Myocyte (in vitro differentiated cells): ENCODE results near the gene PGBD4. TPM values are rescaled to one million over a fixed set of nuclear protein-coding genes. Genes with fewer than 3 reads are reported as not detected.
"Not testable (repeated sequence)": the region's sequence is repeated elsewhere in the genome, so short reads cannot be mapped to it uniquely, and the experiment has no call there.

Experiments
- DNase-seq: peaks from one replicate; pipeline ENCODE4 v3.0.0-alpha.2; 2012; ENCODE audit warnings: low read depth
- total RNA-seq: library from RNA; depleted of rRNA; stranded (reverse); fragments of >200 nt; gene quantifications from 2 replicates; pipeline ENCODE4 v1.2.3, GENCODE V29; 2014

PGBD4 gene
- total RNA-seq, 1 donor from 2014 or later: 3.6 TPM

DNA sequence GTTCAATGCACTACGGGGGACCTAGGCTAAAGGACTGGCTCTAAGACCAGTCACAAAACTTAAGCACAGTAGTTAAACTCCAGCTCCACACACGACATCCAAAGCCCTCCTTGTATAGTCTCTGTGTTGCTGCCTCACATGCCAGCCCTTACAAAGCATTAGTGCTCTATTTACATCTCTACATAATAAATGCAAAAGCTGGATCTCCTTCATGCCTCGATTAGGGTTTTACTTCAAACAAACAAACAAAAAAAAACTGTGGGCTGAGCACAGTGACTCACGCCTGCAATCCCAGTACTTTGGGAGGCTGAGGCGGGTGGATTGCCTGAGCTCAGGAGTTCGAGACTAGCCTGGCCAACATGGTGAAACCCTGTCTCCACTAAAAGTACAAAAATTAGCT is 9.6 kb downstream of the PGBD4 start:
- DNase-seq: no peak

DNA sequence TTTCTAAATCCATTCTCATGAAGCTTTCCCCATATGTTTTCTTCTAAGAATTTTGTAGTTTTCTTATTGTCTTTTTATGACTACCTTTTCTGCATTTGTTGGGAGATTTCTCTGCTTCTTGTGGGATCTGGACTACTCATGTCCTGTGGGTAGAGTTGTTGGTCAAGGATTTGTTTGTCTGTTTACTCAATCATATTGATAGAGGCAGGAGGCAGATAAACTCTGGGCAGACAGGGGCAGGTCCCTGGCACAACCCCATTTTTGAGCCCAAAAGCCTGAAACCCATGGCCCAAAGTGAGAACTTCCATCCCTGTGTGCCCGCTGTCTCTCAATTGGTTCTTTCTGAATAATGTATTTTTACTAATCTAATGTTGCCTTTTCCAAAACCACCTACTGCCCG is 12.3 kb downstream of the PGBD4 start:
- no peak for DNase-seq

DNA sequence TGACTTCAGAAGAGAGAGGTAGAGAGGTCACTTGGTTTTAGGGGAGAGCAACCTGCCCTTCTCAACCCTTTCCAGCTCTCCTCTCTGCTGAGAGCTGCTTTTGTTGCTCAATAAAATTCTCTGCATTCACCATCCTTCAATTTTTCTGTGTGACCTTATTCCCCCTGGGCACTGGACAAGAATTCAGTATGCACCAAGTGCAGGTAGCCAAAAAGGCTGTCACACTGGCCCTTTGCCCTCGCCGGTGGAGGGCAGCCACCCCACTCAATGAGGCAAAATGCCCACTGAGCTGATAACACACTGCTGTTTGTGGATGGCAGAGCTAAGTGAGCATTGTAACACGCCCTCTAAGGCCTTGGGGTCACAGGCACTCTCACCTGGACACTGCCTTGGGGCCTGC is 12.9 kb downstream of the PGBD4 start:
- DNase-seq: no peak

DNA sequence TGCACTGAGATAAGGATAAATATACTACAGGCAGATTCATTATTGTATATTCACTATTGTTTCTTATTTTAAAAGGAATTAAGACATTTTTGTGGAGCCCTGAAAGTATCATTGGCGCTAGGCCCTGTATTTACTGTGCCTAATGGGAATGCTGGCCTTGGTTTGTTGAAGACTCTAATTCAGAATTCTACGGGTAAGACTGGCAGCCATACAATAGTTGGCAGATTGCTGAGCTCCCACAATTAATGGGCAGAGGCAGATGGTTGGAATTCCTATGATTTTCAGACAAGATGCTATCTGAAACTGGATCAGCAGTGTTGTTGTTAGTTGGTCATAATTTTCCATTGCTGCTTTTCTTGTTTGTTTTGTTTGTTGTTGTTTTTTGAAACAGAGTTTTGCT is 14.7 kb downstream of the PGBD4 start:
- DNase-seq: peak; percentile 71

DNA sequence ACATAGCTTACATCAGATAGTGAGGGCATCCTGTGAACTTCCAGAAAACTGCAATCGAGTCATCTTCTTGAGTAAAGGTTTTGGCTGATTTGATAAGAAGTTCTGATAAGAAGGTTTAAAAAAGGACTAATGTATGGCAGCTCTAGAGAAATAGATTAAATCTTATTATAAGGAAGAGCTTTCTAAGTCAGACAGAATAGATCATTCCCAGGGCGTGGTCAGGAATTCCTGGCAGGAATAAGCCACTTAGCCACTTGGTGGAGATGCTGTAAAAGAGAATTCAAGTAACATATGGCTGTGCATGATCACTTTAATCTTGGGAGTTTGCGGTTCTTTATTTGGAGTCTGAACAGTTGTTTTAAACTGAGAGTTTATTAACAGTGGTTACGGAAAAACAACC is 17.4 kb downstream of the PGBD4 start:
- DNase-seq: peak; percentile 67

DNA sequence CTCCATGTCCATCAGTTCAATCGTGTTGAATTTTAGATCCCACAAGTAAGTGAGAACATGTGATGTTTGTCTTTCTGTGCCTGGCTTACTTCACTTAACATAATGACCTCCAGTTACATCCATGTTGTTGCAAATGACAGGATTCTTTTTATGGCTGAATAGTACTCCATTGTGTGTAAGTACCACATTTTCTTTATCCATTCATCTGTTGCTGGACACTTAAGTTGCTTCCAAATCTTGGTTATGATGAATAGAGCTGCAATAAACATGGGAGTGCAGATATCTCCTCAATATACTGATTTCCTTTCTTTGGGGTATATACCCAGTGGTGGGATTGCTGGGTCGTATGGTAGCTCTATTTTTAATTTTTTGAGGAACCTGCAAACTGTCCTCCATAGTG is 18.5 kb downstream of the PGBD4 start:
- not testable (repeated sequence) for DNase-seq

DNA sequence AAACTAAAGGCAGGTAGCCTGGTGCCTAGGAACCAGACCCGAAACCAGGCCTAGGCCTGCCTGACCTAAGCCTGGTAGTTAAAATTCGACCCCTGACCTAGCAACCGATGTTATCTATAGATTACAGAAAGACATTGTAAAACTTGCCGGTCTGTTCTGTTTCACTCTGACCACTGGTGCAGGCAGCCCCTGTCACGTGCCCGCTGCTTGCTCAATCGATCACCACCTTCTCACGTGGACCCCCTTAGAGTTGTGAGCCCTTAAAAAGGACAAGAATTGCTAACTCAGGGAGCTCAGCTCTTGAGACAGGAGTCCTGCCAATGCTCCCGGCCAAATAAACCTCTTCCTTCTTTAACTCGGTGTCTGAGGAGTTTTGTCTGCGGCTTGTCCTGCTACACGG is 19.9 kb downstream of the PGBD4 start:
- not testable (repeated sequence) for DNase-seq

DNA sequence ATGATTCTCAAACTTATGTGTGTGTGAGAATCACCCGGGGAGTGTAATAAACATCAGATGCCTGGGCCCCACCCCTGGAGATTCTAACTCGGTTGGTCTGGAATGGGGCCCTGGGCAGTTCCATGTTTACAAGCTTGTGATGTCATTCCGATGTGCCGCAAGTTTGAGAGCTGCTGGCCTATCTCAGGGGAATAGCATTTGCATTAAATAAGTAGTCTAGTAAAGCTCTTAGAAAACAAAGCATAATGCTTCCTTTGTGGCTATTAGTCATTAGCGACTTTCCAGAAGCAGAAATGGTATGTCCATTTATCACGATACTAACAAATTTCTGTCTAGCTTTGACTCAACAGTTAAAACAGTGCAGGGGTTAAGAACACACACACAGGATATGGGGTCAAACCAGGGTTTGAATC is 20.9 kb downstream of the PGBD4 start:
- DNase-seq: peak; percentile 73

DNA sequence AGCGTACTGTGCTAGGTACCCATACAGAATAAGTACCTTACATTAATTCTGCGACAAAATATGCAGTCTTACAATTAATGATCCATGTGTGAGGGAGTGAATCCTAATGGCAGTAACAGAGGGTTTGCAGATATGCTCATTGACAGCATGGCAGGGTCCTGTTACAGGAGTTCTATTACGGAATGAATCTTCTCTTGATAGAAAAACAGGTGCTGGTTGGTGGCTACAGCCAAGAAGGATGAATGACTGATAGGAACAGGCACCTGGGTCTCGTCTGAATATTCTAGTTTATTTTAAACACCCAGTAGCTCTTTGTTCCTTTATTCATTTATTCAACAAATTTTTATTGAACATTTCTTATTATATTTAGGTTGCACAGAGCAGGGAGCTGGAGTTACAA is 22.8 kb downstream of the PGBD4 start:
- DNase-seq: peak; percentile 75

DNA sequence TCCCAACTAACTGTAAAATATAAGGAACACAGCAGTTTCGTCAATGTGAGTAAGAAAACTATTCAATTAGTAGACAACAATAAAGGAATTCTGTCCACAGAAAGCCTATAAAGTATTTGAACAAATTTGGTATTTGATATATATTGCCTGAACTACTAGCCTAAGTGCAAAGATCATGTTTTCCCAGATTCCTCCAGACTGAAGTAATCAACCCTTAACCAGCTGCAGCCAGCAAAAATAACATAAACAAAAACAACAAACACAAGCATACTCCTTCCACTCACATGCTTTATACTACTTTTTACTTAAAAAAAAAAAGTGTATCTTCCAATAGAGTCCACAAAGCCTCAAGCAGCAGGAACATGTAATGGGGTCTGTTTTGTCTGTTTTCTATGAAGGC is 24.1 kb downstream of the PGBD4 start:
- no peak for DNase-seq

DNA sequence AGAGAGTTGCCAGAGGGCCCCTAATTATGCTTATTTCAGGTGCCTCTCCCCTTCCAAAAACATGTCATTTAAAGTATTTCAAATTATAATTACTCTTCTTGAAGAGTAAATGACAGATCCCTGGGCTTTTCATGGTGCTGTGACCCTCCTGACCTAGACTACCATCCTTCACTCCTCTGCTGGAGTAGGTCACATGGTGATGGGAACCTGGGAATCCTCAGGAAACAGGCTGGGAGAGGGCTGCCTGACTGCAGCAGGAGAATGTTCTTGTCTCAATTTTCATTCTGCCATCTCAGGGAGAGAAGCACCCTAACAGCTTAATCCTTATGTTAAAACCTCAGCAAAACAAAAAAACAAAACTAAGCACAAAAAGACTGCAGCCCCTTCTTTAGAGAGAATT is 24.6 kb downstream of the PGBD4 start:
- no peak for DNase-seq

DNA sequence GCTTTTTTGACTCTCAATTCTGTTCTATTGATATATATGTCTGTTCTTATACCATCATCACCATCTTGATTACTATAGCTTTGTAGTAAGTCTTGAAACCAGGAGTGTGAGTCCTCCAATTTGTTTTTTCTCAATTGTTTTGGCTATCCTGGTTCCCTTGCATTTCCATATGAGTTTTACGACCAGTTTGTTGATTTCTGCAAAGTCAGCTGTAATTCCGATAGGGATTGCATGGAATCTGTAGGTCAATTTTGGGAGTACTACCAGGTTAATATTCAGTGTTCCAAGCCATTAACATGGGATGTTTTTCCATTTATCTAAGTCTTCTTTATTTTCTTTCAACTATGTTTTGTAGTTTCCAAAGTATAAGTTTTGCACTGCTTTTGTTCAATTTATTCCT is 27.0 kb downstream of the PGBD4 start:
- no peak for DNase-seq

DNA sequence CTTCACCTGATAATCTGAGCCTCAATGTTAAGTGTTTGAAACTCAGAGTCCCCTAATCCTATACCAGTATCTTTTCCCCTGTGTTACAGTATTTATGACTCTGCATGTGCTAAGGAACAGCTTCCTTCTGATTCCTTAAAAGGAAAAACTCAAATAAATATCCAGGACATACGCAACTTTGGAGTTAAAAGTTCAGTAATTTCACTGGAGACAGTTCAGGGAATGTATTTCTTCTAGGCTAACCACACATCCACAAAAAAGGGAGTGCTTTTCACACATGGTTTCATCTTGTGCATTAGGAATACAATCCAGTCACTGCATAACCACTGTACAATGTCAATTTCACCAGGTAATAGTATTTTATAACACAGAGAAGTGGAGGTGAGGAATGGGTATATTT is 31.0 kb downstream of the PGBD4 start:
- no peak for DNase-seq

DNA sequence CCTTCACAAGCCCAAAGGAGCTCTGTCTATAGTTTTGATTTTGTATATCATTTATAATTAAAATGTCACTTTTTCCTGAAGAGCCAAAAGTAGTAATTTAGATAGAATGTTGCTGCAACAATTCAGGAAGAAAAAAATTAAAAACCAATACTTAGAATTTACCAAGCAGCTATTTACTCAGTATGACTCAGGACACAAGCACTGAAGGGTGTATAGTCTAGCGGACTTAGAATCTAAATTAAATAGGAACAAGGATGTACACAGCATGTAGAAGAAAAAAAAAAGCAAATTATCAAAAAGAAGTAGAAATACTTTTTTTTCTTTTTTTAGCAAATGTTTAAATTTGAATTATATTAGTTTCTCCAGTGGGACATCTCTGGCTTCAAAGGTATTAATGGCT is 31.6 kb downstream of the PGBD4 start:
- no peak for DNase-seq

DNA sequence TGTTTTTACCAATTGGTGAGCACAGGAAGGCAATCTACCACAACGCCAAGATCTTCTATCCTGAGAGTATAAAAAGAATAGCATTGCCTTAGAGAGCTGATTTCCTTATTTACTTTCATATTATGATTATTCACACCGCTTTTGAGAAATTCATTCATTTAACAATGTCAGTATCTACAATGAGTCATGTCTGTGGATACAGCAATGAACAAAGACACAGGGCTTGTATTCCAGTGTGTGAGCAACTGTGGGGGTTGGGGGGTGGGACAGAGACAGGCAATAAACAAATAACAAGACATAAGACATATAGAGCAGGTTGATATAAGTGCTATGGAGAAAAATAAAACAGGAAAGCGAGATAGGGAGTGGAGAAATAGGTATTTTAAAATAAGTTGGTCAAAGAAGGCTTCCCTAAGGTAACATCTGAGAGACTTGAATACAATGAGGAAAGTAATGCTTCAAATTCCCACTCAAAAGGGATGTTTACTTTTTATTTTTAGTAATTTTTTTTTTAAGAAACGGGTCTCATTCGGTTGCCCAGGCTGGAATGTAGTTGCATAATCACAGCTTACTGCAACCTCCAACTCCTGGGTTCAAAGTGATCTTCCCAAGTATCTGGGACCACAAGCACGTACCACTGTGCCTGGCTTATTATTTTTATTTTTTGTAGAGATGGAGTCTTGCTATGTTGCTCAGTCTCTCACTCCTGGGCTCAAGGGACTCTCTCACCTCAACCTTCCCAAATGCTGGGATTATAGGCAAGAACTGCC is 45.7 kb downstream of the PGBD4 start:
- no peak for DNase-seq

DNA sequence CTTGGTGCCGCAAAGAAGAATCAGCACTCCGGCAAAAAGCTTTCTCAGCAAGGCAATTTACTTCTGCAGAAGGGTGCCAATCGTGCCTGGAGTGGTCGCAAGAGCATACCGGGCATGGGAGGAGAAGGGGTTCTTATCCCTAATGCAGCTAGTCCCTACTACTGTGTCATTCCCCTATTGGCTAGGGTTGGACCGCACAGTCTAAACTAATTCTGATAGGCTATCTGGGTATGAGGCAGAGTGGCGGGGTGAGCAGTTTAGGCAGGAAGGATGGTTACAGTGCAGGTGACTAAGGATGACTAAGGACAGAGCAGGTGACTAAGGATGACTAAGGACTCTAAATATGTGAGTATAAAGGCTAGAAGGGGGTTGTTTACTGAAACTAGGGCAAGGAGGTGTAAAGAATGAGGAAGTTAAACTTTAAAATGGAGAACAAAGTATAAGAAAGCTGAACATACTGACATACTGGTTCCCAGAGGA is 52.9 kb downstream of the PGBD4 start:
- no peak for DNase-seq

DNA sequence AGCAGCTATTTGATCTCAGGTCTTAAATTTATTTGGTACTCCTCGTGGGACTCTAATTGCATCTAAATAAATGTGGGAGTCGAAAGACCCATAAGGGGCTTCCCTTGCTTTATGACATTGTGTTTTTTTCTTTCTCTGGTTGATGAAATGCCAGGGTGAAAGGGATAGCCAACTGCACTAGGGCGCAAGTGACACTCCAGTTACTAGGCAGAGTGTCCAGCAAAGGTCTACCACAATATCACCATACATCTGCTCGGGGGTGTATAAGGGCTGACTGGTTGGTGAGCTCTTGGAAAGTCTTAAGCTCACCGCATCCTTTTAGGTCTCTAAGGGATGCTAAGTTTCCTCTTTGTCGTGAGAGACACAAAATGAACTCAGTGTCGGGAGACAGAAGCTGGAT is 54.0 kb downstream of the PGBD4 start:
- no peak for DNase-seq

Other genes with a start within 250 kb of the PGBD4 start
- 0.05 TPM in 1 of 2 replicates, not detected in the other for gene CHRM5, start 133.6 kb upstream of the PGBD4 start, total RNA-seq
- gene AVEN, start 62.9 kb upstream of the PGBD4 start, total RNA-seq: 69.2 and 77.7 TPM in 2 replicates
- 35.5 and 35.7 TPM in 2 replicates for gene EMC7, start 221 bp upstream of the PGBD4 start, total RNA-seq
- 69.8 and 80.0 TPM in 2 replicates for gene KATNBL1, start 108.0 kb downstream of the PGBD4 start, total RNA-seq
- 131 and 142 TPM in 2 replicates for gene EMC4, start 122.9 kb downstream of the PGBD4 start, total RNA-seq
- gene SLC12A6, start 235.7 kb downstream of the PGBD4 start, total RNA-seq: 17.9 and 18.3 TPM in 2 replicates
- gene NOP10, start 241.1 kb downstream of the PGBD4 start, total RNA-seq: 142 and 208 TPM in 2 replicates
- gene NUTM1, start 241.2 kb downstream of the PGBD4 start, total RNA-seq: not detected in 2 replicates